Thymus (tissue), 14 donors: Measurements from ENCODE around the gene C6orf89. TPM values are rescaled to one million over a fixed set of nuclear protein-coding genes. Genes with fewer than 3 reads are reported as not detected.
A peak's percentile ranks its signal among the peaks of the same experiment; 100 is the strongest.

Source experiments
- DNase-seq, 9 donors: peaks; one replicate each; pipeline ENCODE4 v3.0.0-alpha.2; 2013; ENCODE audit warnings: low spot score in 9 of 9, low read depth in 6 of 9, missing footprints in 1 of 9
- H3K27ac ChIP-seq, 2 donors: one replicate each; pipeline ENCODE4 v1.5.1; 2013; ENCODE audit warnings: control low read depth in 1 of 2, low read depth in 1 of 2, low read length in 1 of 2, mild to moderate bottlenecking in 1 of 2, moderate library complexity in 1 of 2
- H3K27me3 ChIP-seq, 2 donors: one replicate each; pipeline ENCODE4 v1.5.1; 2013; ENCODE audit warnings: low read length in 1 of 2; ENCODE audit not compliant: control insufficient read depth in 2 of 2, insufficient read depth in 1 of 2
- H3K36me3 ChIP-seq, 2 donors: one replicate each; pipeline ENCODE4 v1.5.1; 2013; ENCODE audit warnings: low read length in 1 of 2, mild to moderate bottlenecking in 1 of 2, moderate library complexity in 1 of 2; ENCODE audit not compliant: control insufficient read depth in 2 of 2, insufficient read depth in 2 of 2
- H3K4me1 ChIP-seq, 2 donors: one replicate each; pipeline ENCODE4 v1.5.1; 2013; ENCODE audit warnings: low read length in 2 of 2; ENCODE audit not compliant: control insufficient read depth in 2 of 2, insufficient read depth in 2 of 2
- H3K4me3 ChIP-seq, 2 donors: one replicate each; pipeline ENCODE4 v1.5.1; 2013; ENCODE audit warnings: low read length in 2 of 2, control low read depth in 1 of 2, mild to moderate bottlenecking in 1 of 2
- H3K9me3 ChIP-seq, 2 donors: one replicate each; pipeline ENCODE4 v1.5.1; 2013; ENCODE audit warnings: low read length in 1 of 2, mild to moderate bottlenecking in 1 of 2; ENCODE audit not compliant: control insufficient read depth in 2 of 2, insufficient read depth in 1 of 2
- WGBS: extraction: QIAGEN DNeasy Blood & Tissue Kit; methylation state at CpG from one replicate; pipeline ENCODE4 v1.1.7; 2013; 5-methylcytosine and 5-hydroxymethylcytosine counted together
- long read RNA-seq, 10 donors: transcript quantifications; one replicate each; lab custom pipeline, GENCODE V29; 2026
- polyA plus RNA-seq: library from polyadenylated mRNA; stranded (reverse); fragments of 200-250 nt; gene quantifications from one replicate; pipeline ENCODE4 v1.2.3, GENCODE V29; 2013
- total RNA-seq: library from RNA; stranded (reverse); fragments of 120-200 nt; gene quantifications from one replicate; pipeline ENCODE4 v1.2.4, GENCODE V29; 2013
- donor health status: healthy.

The C6orf89 gene
- total RNA-seq (20.5 TPM), polyA plus RNA-seq (19.5 TPM)
- long read RNA-seq, donor 1 = 0 reads
- long read RNA-seq, donor 2 = 0 reads
- long read RNA-seq, donor 3, transcript C6orf89-201 (8 exons, 1,309 nt) = major isoform, 6 of 6 reads
- long read RNA-seq, donor 3, partial matches to known transcripts = 0 of 6 reads
- long read RNA-seq, donor 3, other reads (novel, unspliced or antisense) = 0 of 6 reads
- long read RNA-seq, donor 4, partial matches to known transcripts = 0 of 4 reads
- long read RNA-seq, donor 4, other reads (novel, unspliced or antisense) = 0 of 4 reads
- long read RNA-seq, donor 5, full-length matches to known transcripts = 8 of 14 reads
- long read RNA-seq, donor 5, partial matches to known transcripts = 6 of 14 reads
- long read RNA-seq, donor 5, other reads (novel, unspliced or antisense) = 0 of 14 reads
- long read RNA-seq, donor 6, transcript C6orf89-201 (8 exons, 1,309 nt) = major isoform, 7 of 7 reads
- long read RNA-seq, donor 6, partial matches to known transcripts = 0 of 7 reads
- long read RNA-seq, donor 6, other reads (novel, unspliced or antisense) = 0 of 7 reads
- long read RNA-seq, donor 7, full-length matches to known transcripts = 12 of 12 reads
- long read RNA-seq, donor 7, partial matches to known transcripts = 0 of 12 reads
- long read RNA-seq, donor 7, other reads (novel, unspliced or antisense) = 0 of 12 reads
- long read RNA-seq, donor 8, full-length matches to known transcripts = 9 of 9 reads
- long read RNA-seq, donor 8, partial matches to known transcripts = 0 of 9 reads
- long read RNA-seq, donor 8, other reads (novel, unspliced or antisense) = 0 of 9 reads
- long read RNA-seq, donor 9, full-length matches to known transcripts = 5 of 5 reads
- long read RNA-seq, donor 9, partial matches to known transcripts = 0 of 5 reads
- long read RNA-seq, donor 9, other reads (novel, unspliced or antisense) = 0 of 5 reads
- long read RNA-seq, donor 10, partial matches to known transcripts = 0 of 4 reads
- long read RNA-seq, donor 10, other reads (novel, unspliced or antisense) = 0 of 4 reads

- Histone ChIP-seq H3K9me3 (no peaks in the 10 kb centered on the region), H3K36me3 (no peaks in the 10 kb centered on the region), H3K27me3 (no peaks in the 10 kb centered on the region), H3K4me3 (peak within 1 kb of the TSS; percentile 79 to 89), H3K4me1 (peaks cover 5 to 12% of the 10 kb centered on the region in 2 donors), H3K27ac (peak within 1 kb of the TSS; percentile 79 to 92)
- 4% methylated on average over 48 of the region's 48 CpGs for WGBS
- peak; percentile 92 to 99 (median 96) for DNase-seq
These were observed at the start of gene C6orf89 for GRCh38 chr6:36885461-36886401. C6orf89 (plus strand) TSS chr6:36885952; CDS start chr6:36899445, 13,493 bp downstream.

- Histone ChIP-seq H3K27me3 (peaks cover 27 to 58% of the 10 kb centered on the region in 2 donors), H3K4me1 (peaks cover 16 to 43% of the 10 kb centered on the region in 2 donors), H3K9me3 (peaks cover 1 to 11% of the 10 kb centered on the region in 2 donors), H3K4me3 (no peak overlapping the region), H3K36me3 (no peaks in the 10 kb centered on the region), H3K27ac (no peak overlapping the region)
- WGBS = 67% methylated on average over 3 of the region's 3 CpGs
- peak in 4 of 9 donors; percentile 18 to 56 (median 31) for DNase-seq
These were observed 49.4 kb upstream of the C6orf89 start for GRCh38 chr6:36836111-36837021.

- H3K9me3 ChIP-seq = peaks cover 1 to 11% of the 10 kb centered on the region in 2 donors
- DNase-seq = no peak
- WGBS = 100% methylated on average over 2 of the region's 2 CpGs
- no peak overlapping the region for H3K4me3 ChIP-seq
- no peaks in the 10 kb centered on the region for H3K36me3 ChIP-seq
- peaks cover 16 to 43% of the 10 kb centered on the region in 2 donors for H3K4me1 ChIP-seq
- H3K27ac ChIP-seq = no peak overlapping the region
- H3K27me3 ChIP-seq = peaks cover 27 to 62% of the 10 kb centered on the region in 2 donors
These were observed 48.8 kb upstream of the C6orf89 start for GRCh38 chr6:36837022-36837339.

- Histone ChIP-seq H3K9me3 (peaks cover 1 to 6% of the 10 kb centered on the region in 2 donors), H3K4me1 (peaks cover 16 to 43% of the 10 kb centered on the region in 2 donors), H3K4me3 (no peak overlapping the region), H3K36me3 (no peaks in the 10 kb centered on the region), H3K27ac (no peak overlapping the region), H3K27me3 (peaks cover 27 to 62% of the 10 kb centered on the region in 2 donors)
- no peak for DNase-seq
- 98% methylated on average over 6 of the region's 6 CpGs for WGBS
These were observed 48.1 kb upstream of the C6orf89 start for GRCh38 chr6:36837686-36838085.

- no peak within 1 kb of the TSS for H3K27ac ChIP-seq
- H3K27me3 ChIP-seq = peaks cover 27 to 62% of the 10 kb centered on the region in 2 donors
- peaks cover 0 to 1% of the 10 kb centered on the region in 2 donors for H3K9me3 ChIP-seq
These were observed 46.6 kb upstream of the C6orf89 start, which contains the start of gene CPNE5 for GRCh38 chr6:36838896-36839748. CPNE5 (minus strand) TSS chr6:36839444; CDS start chr6:36839377, 67 bp downstream.

GRCh38 chr6:36839749-36840431 lies 45.9 kb upstream of the C6orf89 start:
- peak in 3 of 9 donors; percentile 31 to 65 (median 31) for DNase-seq
- peaks cover 16 to 40% of the 10 kb centered on the region in 2 donors for H3K4me1 ChIP-seq
- peak overlapping the region; percentile 16 to 55 for H3K4me3 ChIP-seq
- H3K9me3 ChIP-seq = peaks cover 0 to 1% of the 10 kb centered on the region in 2 donors
- no peak overlapping the region for H3K27ac ChIP-seq
- peaks cover 27 to 59% of the 10 kb centered on the region in 2 donors for H3K27me3 ChIP-seq
- 1% methylated on average over 70 of the region's 70 CpGs for WGBS
- no peaks in the 10 kb centered on the region for H3K36me3 ChIP-seq

More at GRCh38 chr6:36838896-36839748, 46.6 kb upstream of the C6orf89 start, which contains the start of gene CPNE5:
- H3K4me3 ChIP-seq = peak within 1 kb of the TSS; percentile 16 to 55
- 10% methylated on average over 57 of the region's 57 CpGs for WGBS
- peaks cover 16 to 43% of the 10 kb centered on the region in 2 donors for H3K4me1 ChIP-seq
- DNase-seq = no peak
- no peaks in the 10 kb centered on the region for H3K36me3 ChIP-seq
